Astrocyte of the spinal cord (primary cell): Measurements from ENCODE around the gene SRGAP1.

Experiments
- DNase-seq: peaks from one replicate; pipeline ENCODE4 v3.0.0; 2011; ENCODE audit warnings: low read depth, low spot score
- H3K4me3 ChIP-seq: 2 replicates; pipeline ENCODE4 v1.5.1; 2011; ENCODE audit warnings: low read depth, mild to moderate bottlenecking, low read length, moderate library complexity
- in situ Hi-C: cut with HindIII; loops from 2 replicates; pipeline ENCODE4 v1.10.0; 2017; ENCODE audit warnings: low sequenced_read_pairs
- TF ChIP-seq, protein P1 (sequence below): IDR thresholded peaks from 2 replicates; pipeline ENCODE4 v1.5.1; 2012; ENCODE audit warnings: low read depth, mild to moderate bottlenecking, low read length, inconsistent platforms

Gene SRGAP1

DNA sequence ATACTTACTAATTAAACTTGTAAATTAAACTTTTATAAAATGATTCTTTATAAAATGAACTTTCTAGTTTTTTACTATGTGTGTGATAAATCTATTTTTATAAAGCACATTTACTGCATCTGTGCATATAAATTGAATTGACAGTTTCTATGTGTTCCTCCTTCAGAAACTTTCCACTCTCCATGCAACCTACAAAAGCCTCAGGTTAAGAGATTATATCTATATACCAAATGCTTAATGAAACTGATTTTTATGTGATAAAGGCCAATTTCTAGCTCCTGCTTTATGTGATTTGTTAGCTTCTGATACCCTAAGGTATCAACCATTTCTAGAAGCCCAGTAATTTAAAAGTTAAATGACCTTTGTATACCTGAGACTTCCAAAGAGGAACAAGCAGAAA is 174.0 kb downstream of the SRGAP1 start:
- DNase-seq = no peak
- in situ Hi-C loops = no loop called here
- TF ChIP-seq, protein P1, sequence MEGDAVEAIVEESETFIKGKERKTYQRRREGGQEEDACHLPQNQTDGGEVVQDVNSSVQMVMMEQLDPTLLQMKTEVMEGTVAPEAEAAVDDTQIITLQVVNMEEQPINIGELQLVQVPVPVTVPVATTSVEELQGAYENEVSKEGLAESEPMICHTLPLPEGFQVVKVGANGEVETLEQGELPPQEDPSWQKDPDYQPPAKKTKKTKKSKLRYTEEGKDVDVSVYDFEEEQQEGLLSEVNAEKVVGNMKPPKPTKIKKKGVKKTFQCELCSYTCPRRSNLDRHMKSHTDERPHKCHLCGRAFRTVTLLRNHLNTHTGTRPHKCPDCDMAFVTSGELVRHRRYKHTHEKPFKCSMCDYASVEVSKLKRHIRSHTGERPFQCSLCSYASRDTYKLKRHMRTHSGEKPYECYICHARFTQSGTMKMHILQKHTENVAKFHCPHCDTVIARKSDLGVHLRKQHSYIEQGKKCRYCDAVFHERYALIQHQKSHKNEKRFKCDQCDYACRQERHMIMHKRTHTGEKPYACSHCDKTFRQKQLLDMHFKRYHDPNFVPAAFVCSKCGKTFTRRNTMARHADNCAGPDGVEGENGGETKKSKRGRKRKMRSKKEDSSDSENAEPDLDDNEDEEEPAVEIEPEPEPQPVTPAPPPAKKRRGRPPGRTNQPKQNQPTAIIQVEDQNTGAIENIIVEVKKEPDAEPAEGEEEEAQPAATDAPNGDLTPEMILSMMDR = no peak
- no peak overlapping the region for H3K4me3 ChIP-seq

- H3K4me3 ChIP-seq = no peak overlapping the region
- TF ChIP-seq, protein P1 = no peak
- in situ Hi-C loops = no loop called here
- DNase-seq = no peak
Measured at GRCh38 chr12:64019101-64019500, 174.6 kb downstream of the SRGAP1 start.

DNA sequence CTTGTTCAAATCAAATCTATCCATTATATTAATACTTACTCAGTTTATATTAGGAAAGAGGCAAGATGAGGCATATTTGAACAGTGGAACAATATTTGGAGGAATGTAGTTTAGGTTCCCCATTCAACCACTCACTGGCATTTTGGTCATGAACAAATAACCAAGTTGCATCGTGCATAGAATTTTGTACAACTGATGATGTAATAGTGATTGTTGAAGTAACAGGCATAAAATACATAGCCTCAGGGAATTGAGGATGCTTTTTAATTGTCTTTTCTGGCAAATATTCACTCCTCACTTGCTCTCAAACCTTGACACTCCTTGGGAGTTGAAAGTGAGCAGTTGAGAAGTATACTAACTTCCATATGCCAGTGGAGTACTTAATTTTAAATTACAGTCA is 175.2 kb downstream of the SRGAP1 start:
- in situ Hi-C loops = no loop called here
- DNase-seq = no peak
- TF ChIP-seq, protein P1 = no peak
- no peak overlapping the region for H3K4me3 ChIP-seq

DNA sequence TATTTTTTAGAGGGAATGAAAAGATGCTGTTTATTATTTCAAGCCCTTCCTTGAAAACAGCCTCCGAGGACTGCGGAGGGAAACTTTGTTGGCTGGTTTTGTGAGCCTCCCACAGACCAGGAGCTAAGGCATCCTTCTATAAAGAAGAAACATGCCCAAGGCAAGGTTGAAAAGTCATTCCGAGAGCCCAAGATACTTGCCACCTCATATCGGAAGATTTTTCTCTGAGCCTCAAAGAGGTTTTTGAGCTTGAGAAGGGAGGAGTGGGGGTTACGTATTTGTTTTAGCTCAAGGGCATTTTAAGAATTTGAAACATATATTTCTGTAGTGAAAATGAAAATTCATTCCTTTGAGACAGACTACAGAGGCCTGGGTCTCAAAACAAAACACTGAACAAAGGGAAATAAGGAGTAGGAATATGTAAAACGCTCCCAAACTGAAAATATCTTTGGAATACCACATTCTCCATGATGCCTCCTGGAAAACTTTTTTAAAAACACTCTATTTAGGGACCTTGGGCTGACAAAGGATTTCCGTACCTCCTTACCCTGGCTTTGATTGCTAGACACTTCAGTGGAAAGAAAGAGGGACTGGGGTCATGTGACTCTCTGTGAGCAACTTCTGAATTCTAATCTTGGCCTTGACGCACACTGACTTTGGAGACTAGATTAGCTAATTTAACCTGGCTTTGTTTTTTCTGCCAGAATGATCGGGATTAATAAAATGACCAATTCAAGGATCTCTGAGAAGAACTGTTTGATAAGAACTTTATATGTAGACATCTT is 180.9 kb downstream of the SRGAP1 start:
- in situ Hi-C loops = no loop called here
- no peak overlapping the region for H3K4me3 ChIP-seq
- TF ChIP-seq, protein P1 = no peak
- DNase-seq = no peak

DNA sequence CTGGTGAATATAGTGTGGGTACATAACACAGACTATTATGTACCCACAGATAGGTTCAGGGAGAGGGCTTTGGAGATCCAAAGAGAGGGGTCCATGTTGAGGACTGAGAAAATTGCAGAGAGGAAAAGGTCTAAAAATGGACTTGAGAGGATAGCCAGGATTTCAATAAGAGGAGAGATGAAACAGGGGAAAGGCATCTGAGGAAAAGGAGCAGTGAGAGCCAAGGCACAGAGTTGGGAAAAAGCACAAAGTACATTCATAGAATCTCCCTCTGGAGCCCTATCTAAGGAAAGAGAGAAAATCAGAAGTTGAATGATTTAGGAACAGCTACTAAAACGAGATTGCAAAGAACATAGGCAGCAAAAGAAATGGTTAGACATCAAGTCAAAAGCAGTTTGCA is 182.8 kb downstream of the SRGAP1 start:
- DNase-seq = no peak
- H3K4me3 ChIP-seq = no peak overlapping the region
- in situ Hi-C loops = no loop called here
- TF ChIP-seq, protein P1 = no peak

- no peak overlapping the region for H3K4me3 ChIP-seq
- DNase-seq = no peak
- TF ChIP-seq, protein P1 = no peak
- in situ Hi-C loops = no loop called here
Measured at GRCh38 chr12:64028541-64028940, 184.0 kb downstream of the SRGAP1 start.
